ENCODE data around the gene ZNF653. TPM values are rescaled to one million over a fixed set of nuclear protein-coding genes. Genes with fewer than 3 reads are reported as not detected.

The ZNF653 gene
- total and polyA plus RNA-seq, 9 of the 15 experiments (the other 6 are each of a cell fraction or from before 2014, with no cell fraction given): 1.6 to 8.0 (median 4.2) TPM; not detected in 2

- CTCF ChIA-PET (ENCODE audit: low intra/inter-chr PET ratio): no interaction called here
- Histone ChIP-seq H3K9me3 (replicated peaks; ENCODE audit: control insufficient read depth, insufficient read depth, low read depth, low read length) (no peaks in the 10 kb centered on the region), H3K36me3 (ENCODE audit: control insufficient read depth, insufficient read depth, low read length) (no peaks in the 10 kb centered on the region), H3K4me3 (no peak overlapping the region), H3K4me1 (replicated peaks in 1 of 2; ENCODE audit: control insufficient read depth in 2 of 2, insufficient read depth in 2 of 2, low read length in 2 of 2) (peaks cover 25 to 40% of the 10 kb centered on the region in 2 experiments; a peak in 4 of 5 replicates), H4K20me1 (replicated peaks; ENCODE audit: control insufficient read depth, insufficient read depth, low read length) (no peaks in the 10 kb centered on the region), H2AFZ (ENCODE audit: low read depth, low read length) (no peak overlapping the region), H3K27ac (ENCODE audit: extremely low read depth, low read depth, low read length) (no peak overlapping the region), H3K9ac (ENCODE audit: insufficient read depth in 1 of 2, low read depth in 2 of 2, low read length in 2 of 2) (peak overlapping the region in 1 of 2 experiments; percentile 88; a peak in 2 of 4 replicates), H3K27me3 (ENCODE audit: control insufficient read depth in 2 of 2, insufficient read depth in 2 of 2, low read length in 2 of 2) (no peaks in the 10 kb centered on the region), H3K4me2 (ENCODE audit: insufficient read depth, low read length) (no peak overlapping the region), H3K9me1 (ENCODE audit: control insufficient read depth, insufficient read depth, low read length) (no peaks in the 10 kb centered on the region), H3K79me2 (ENCODE audit: control insufficient read depth, insufficient read depth, low read length) (no peaks in the 10 kb centered on the region)
- FAIRE-seq (no peak), ATAC-seq (no peak), DNase-seq (ENCODE audit: extremely low read depth in 1 of 4, low spot score in 3 of 4) (no peak)
- in situ Hi-C loops (cut with MboI) (no loop called here), intact Hi-C loops (cut with micrococcal nuclease) (no loop called here)
- BruUV-seq (replicated peaks): no TSS peak
- no peak for TF ChIP-seq DDX20 (tag; IDR thresholded peaks at IDR 0.05; ENCODE audit: low read depth)
- TF ChIP-seq RBM14 (IDR thresholded peaks at IDR 0.05; ENCODE audit: borderline replicate concordance, insufficient read depth, low read depth, low read length): no peak
- no peak for TF ChIP-seq GTF2F1 (IDR thresholded peaks at IDR 0.05; ENCODE audit: low read depth, low read length)
- no peak for TF ChIP-seq IRF1 (CRISPR knock-in tag; IDR thresholded peaks at IDR 0.05; ENCODE audit: borderline replicate concordance)
- no peak for TF ChIP-seq SNRNP70 (optimal IDR thresholded peaks at IDR 0.05; ENCODE audit: low read depth, low read length)
- no peak for TF ChIP-seq FIP1L1 (IDR thresholded peaks at IDR 0.05; ENCODE audit: low read depth, low read length, poor library complexity, severe bottlenecking)
- no peak for TF ChIP-seq ZFPM2 (CRISPR knock-in tag; IDR thresholded peaks at IDR 0.05)
- no peak for TF ChIP-seq ZNF583 (CRISPR knock-in tag; IDR thresholded peaks at IDR 0.05)
- TF ChIP-seq SIN3A (IDR thresholded peaks at IDR 0.05; ENCODE audit: borderline replicate concordance in 2 of 2, control insufficient read depth in 1 of 2, low read depth in 2 of 2, low read length in 2 of 2): no peak
- no peak for TF ChIP-seq POLR2AphosphoS5 (IDR thresholded peaks at IDR 0.05; ENCODE audit: control insufficient read depth, insufficient read depth, low read depth, low read length)
- POLR2A ChIA-PET: interaction anchor here (0.6 kb wide), 1 partner anchor 628 kb away, joined by 4 read pairs; no protein-coding TSS in a partner anchor
- 73% methylated on average over 2 of the region's 5 CpGs for WGBS (ENCODE audit: insufficient coverage, low coverage, missing lambda C conversion rate)
Measured at GRCh38 chr19:11540645-11541044, 35.0 kb upstream of the ZNF653 start.

All from K562 (cell line).